CD14-positive monocyte (primary cell): ENCODE results near the gene DMAC2. TPM values are rescaled to one million over a fixed set of nuclear protein-coding genes. Genes with fewer than 3 reads are reported as not detected.
A peak's percentile ranks its signal among the peaks of the same experiment; 100 is the strongest.
"Not testable (repeated sequence)": the region's sequence is repeated elsewhere in the genome, so short reads cannot be mapped to it uniquely, and the experiment has no call there.

Experiments used
- DNase-seq, 3 donors: peaks; one replicate each; pipeline ENCODE4 v3.0.0-alpha.2; 2011 to 2022
- H2AFZ ChIP-seq: 2 replicates; pipeline ENCODE4 v1.6.0; 2012; ENCODE audit warnings: mild to moderate bottlenecking, low read depth, low read length, inconsistent platforms; ENCODE audit not compliant: insufficient read depth, poor library complexity, severe bottlenecking
- H3K27ac ChIP-seq, 2 donors: 1 replicate in 1 of 2; 2 replicates in 1 of 2; pipeline ENCODE4 v1.5.1; 2012 to 2013; ENCODE audit warnings: low read length in 2 of 2, control low read depth in 1 of 2, inconsistent platforms in 1 of 2, low read depth in 1 of 2, mild to moderate bottlenecking in 1 of 2
- H3K27me3 ChIP-seq, 2 donors: one replicate each; pipeline versions ENCODE4 v1.6.0 to v1.6.1; 2011 to 2013; ENCODE audit warnings: low read length in 2 of 2; ENCODE audit not compliant: control insufficient read depth in 2 of 2, insufficient read depth in 2 of 2
- H3K36me3 ChIP-seq, 2 donors: replicated peaks in 1 of 2; 1 replicate in 1 of 2; 2 replicates in 1 of 2; pipeline versions ENCODE4 v1.5.1 to v1.6.1; 2012 to 2013; ENCODE audit warnings: low read length in 2 of 2, control low read depth in 1 of 2, inconsistent platforms in 1 of 2, mild to moderate bottlenecking in 1 of 2; ENCODE audit not compliant: insufficient read depth in 2 of 2, control insufficient read depth in 1 of 2
- H3K4me1 ChIP-seq, 2 donors: 1 replicate in 1 of 2; 2 replicates in 1 of 2; pipeline versions ENCODE4 v1.5.1 to v1.6.1; 2012 to 2013; ENCODE audit warnings: low read length in 2 of 2, control low read depth in 1 of 2, inconsistent platforms in 1 of 2, mild to moderate bottlenecking in 1 of 2, moderate library complexity in 1 of 2; ENCODE audit not compliant: insufficient read depth in 2 of 2, control insufficient read depth in 1 of 2
- H3K4me2 ChIP-seq: replicated peaks from 2 replicates; pipeline ENCODE3; 2012; ENCODE audit warnings: low read length, moderate library complexity, mild to moderate bottlenecking; ENCODE audit not compliant: poor library complexity, severe bottlenecking; ENCODE audit errors: extremely low read depth
- H3K4me3 ChIP-seq, 3 experiments: fragments of 200-600 bp in 1 of 3; sonication (generic) in 1 of 3; replicated peaks in 1 of 3; 1 replicate in 2 of 3; 2 replicates in 1 of 3; pipeline ENCODE4 v1.5.1; 2011 to 2013; ENCODE audit warnings: low read length in 3 of 3, mild to moderate bottlenecking in 3 of 3, control low read depth in 2 of 3, low read depth in 2 of 3, inconsistent platforms in 1 of 3, moderate library complexity in 1 of 3
- H3K79me2 ChIP-seq: 2 replicates; pipeline ENCODE4 v1.6.0; 2012; ENCODE audit warnings: mild to moderate bottlenecking, control low read depth, inconsistent platforms, low read length, moderate library complexity; ENCODE audit not compliant: insufficient read depth
- H3K9ac ChIP-seq: 2 replicates; pipeline ENCODE4 v1.6.0; 2017; ENCODE audit warnings: low read length, mild to moderate bottlenecking; ENCODE audit not compliant: insufficient read depth, poor library complexity, severe bottlenecking
- H3K9me3 ChIP-seq, 2 donors: replicated peaks in 1 of 2; 1 replicate in 1 of 2; 2 replicates in 1 of 2; pipeline versions ENCODE4 v1.5.1 to v1.6.1; 2012 to 2013; ENCODE audit warnings: low read length in 2 of 2, control low read depth in 1 of 2; ENCODE audit not compliant: control insufficient read depth in 1 of 2, insufficient read depth in 1 of 2
- H4K20me1 ChIP-seq: 2 replicates; pipeline ENCODE4 v1.6.0; 2012; ENCODE audit warnings: mild to moderate bottlenecking, low read length, control low read depth, moderate library complexity; ENCODE audit not compliant: insufficient read depth
- H3K27ac Mint-ChIP-seq, 7 donors: one replicate each; pipeline ENCODE4 v1.8.0; 2020; ENCODE audit warnings: mild to moderate bottlenecking in 7 of 7, mixed read lengths in 7 of 7, moderate library complexity in 6 of 7, inconsistent platforms in 2 of 7
- H3K27me3 Mint-ChIP-seq, 3 donors: one replicate each; pipeline ENCODE4 v1.8.0; 2021 to 2022; ENCODE audit warnings: low read depth in 3 of 3, mild to moderate bottlenecking in 3 of 3, mixed read lengths in 3 of 3, moderate library complexity in 3 of 3, inconsistent platforms in 1 of 3
- H3K36me3 Mint-ChIP-seq, 2 donors: one replicate each; pipeline ENCODE4 v1.8.0; 2020; ENCODE audit warnings: mixed read lengths in 2 of 2, inconsistent platforms in 1 of 2, mild to moderate bottlenecking in 1 of 2
- H3K4me1 Mint-ChIP-seq: one replicate; pipeline ENCODE4 v1.8.0; 2020; ENCODE audit warnings: mild to moderate bottlenecking, mixed read lengths
- H3K4me3 Mint-ChIP-seq, 2 donors: one replicate each; pipeline ENCODE4 v1.8.0; 2020; ENCODE audit warnings: mild to moderate bottlenecking in 2 of 2, mixed read lengths in 2 of 2, moderate library complexity in 1 of 2
- H3K9me3 Mint-ChIP-seq, 7 donors: one replicate each; pipeline ENCODE4 v1.8.0; 2020 to 2022; ENCODE audit warnings: mixed read lengths in 7 of 7, mild to moderate bottlenecking in 6 of 7, moderate library complexity in 6 of 7, inconsistent platforms in 2 of 7
- WGBS: methylation state at CpG from one replicate; pipeline ENCODE4 v1.1.5; 2013; ENCODE audit warnings: missing lambda C conversion rate; ENCODE audit not compliant: insufficient coverage; 5-methylcytosine and 5-hydroxymethylcytosine counted together
- intact Hi-C, 2 donors: fragments of 100-400 bp; cut with micrococcal nuclease; formaldehyde crosslinking; loops; one replicate each; pipeline versions ENCODE4 v1.15.0 to v1.15.1; 2023
- polyA plus RNA-seq, 3 donors: library from polyadenylated mRNA; depleted of rRNA in 1 of 3; unstranded in 2 of 3; stranded (reverse) in 1 of 3; fragments of 300-500 nt in 2 of 3; fragments of >200 nt in 1 of 3; fragmentation: Illumina TruSeq in 2 of 3; gene quantifications; 1 replicate in 2 of 3; 2 replicates in 1 of 3; pipeline ENCODE4 v1.2.3, GENCODE V29; 2012 to 2021
- TF ChIP-seq, protein P1 (sequence below): fragments of 200-600 bp; IDR thresholded peaks from one replicate; pipeline ENCODE4 v1.8.0; 2022; ENCODE audit warnings: antibody characterized with exemption, mild to moderate bottlenecking

The DMAC2 gene
- polyA plus RNA-seq, 3 donors = 33.2 to 48.0 (median 43.8) TPM

DNA sequence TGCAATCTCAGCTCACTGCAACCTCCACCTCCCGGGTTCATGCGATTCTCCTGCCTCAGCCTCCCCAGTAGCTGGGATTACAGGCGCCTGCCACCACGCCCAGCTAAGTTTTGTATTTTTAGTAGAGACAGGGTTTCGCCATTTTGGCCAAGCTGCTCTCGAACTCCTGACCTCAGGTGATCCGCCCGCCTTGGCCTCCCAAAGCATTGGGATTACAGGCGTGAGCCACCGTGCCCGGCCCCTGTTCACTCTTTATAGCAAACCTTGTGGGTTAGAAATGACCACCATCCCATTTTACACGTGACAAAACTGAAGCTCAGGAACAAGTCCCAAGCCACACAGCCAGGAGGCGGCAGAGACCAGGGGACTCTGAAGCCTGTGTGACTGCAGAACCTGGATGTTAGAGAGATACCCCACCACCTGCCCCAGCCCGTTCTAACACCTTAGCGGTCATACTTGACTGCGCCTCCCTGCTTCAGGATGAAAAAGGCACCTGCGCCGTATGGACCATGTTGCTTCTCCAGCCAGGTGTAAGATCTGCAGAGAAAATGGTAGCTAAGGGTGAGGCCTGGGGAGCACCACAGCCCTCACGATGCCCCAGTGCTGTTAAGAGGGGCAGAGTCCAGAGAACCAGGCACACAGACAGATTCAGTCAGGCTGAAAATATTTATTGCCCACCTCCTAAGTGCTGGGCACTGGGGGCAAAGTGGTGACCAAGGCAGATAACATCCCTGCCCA is 3.6 kb downstream of the DMAC2 start:
- H3K36me3 ChIP-seq = peaks cover 12 to 42% of the 10 kb centered on the region in 2 donors
- no peak overlapping the region for H2AFZ ChIP-seq
- Mint-ChIP-seq H3K9me3 (no peaks in the 10 kb centered on the region), H3K4me1 (peaks cover 34% of the 10 kb centered on the region), H3K36me3 (peaks cover 40 to 55% of the 10 kb centered on the region in 2 donors), H3K27me3 (peaks cover 0 to 2% (median 0%) of the 10 kb centered on the region in 3 donors), H3K4me3 (no peak overlapping the region), H3K27ac (no peak overlapping the region)
- H4K20me1 ChIP-seq = peaks cover 5% of the 10 kb centered on the region
- H3K9me3 ChIP-seq = no peaks in the 10 kb centered on the region
- no peaks in the 10 kb centered on the region for H3K27me3 ChIP-seq
- H3K79me2 ChIP-seq = peaks cover 38% of the 10 kb centered on the region
- H3K4me2 ChIP-seq = no peak overlapping the region
- TF ChIP-seq, protein P1, sequence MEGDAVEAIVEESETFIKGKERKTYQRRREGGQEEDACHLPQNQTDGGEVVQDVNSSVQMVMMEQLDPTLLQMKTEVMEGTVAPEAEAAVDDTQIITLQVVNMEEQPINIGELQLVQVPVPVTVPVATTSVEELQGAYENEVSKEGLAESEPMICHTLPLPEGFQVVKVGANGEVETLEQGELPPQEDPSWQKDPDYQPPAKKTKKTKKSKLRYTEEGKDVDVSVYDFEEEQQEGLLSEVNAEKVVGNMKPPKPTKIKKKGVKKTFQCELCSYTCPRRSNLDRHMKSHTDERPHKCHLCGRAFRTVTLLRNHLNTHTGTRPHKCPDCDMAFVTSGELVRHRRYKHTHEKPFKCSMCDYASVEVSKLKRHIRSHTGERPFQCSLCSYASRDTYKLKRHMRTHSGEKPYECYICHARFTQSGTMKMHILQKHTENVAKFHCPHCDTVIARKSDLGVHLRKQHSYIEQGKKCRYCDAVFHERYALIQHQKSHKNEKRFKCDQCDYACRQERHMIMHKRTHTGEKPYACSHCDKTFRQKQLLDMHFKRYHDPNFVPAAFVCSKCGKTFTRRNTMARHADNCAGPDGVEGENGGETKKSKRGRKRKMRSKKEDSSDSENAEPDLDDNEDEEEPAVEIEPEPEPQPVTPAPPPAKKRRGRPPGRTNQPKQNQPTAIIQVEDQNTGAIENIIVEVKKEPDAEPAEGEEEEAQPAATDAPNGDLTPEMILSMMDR = no peak
- intact Hi-C loops = loop anchor here in 1 of 2 donors (5.0 to 10.0 kb wide), 2 partner anchors 84 to 171 kb away; partner anchors contain the start of genes HNRNPUL1 and TGFB1
- no peak overlapping the region for H3K27ac ChIP-seq
- 96% methylated on average over 6 of the region's 19 CpGs for WGBS
- H3K4me3 ChIP-seq = no peak overlapping the region
- H3K9ac ChIP-seq = no peak overlapping the region
- peaks cover 29 to 33% of the 10 kb centered on the region in 2 donors for H3K4me1 ChIP-seq
- DNase-seq = no peak

DNA sequence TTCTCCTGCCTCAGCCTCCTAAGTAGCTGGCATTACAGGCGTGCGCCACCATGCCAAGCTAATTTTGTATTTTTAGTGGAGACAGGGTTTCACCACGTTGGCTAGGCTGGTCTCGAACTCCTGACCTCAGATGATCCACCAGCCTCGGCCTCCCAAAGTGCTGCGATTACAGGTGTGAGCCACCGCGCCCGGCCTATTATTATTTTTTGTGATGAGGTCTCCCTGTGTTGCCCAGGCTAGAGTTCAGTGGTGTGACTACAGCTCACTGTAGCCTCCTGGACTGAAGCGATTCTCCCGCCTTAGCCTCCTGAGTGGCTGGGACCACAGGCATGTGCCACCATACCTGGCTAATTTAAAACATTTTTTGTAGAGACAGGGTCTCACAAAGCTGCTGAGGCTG is 4.3 kb downstream of the DMAC2 start:
- H3K4me3 Mint-ChIP-seq, H3K27me3 Mint-ChIP-seq, H3K9ac ChIP-seq, H4K20me1 ChIP-seq, H3K27me3 ChIP-seq, H2AFZ ChIP-seq, DNase-seq, H3K4me2 ChIP-seq, H3K4me3 ChIP-seq, H3K27ac ChIP-seq, H3K9me3 ChIP-seq, H3K9me3 Mint-ChIP-seq: not testable (repeated sequence)
- Histone ChIP-seq H3K79me2 (peaks cover 38% of the 10 kb centered on the region), H3K4me1 (peaks cover 31 to 39% of the 10 kb centered on the region in 2 donors), H3K36me3 (peaks cover 12 to 42% of the 10 kb centered on the region in 2 donors)
- Mint-ChIP-seq H3K27ac (peak overlapping the region in 2 of 7 donors; percentile 5 to 54), H3K36me3 (peaks cover 40 to 59% of the 10 kb centered on the region in 2 donors), H3K4me1 (peaks cover 36% of the 10 kb centered on the region)
- WGBS = 89% methylated on average over 5 of the region's 11 CpGs
- intact Hi-C loops = loop anchor here in 1 of 2 donors (5.0 to 10.0 kb wide), 2 partner anchors 83 to 171 kb away; partner anchors contain the start of genes HNRNPUL1 and TGFB1
